SW480 (cell line): Measurements from ENCODE around the gene PDE4D.
A peak's percentile ranks its signal among the peaks of the same experiment; 100 is the strongest.

ENCODE experiments used
- DNase-seq: peaks from one replicate; pipeline ENCODE4 v3.0.0-alpha.2; 2016; ENCODE audit warnings: low spot score

Gene PDE4D

GRCh38 chr5:59136549-59136948, 757.0 kb downstream of the PDE4D start:
- DNase-seq: no peak

- no peak for DNase-seq
These were observed 758.9 kb downstream of the PDE4D start for GRCh38 chr5:59134471-59135163.

DNA sequence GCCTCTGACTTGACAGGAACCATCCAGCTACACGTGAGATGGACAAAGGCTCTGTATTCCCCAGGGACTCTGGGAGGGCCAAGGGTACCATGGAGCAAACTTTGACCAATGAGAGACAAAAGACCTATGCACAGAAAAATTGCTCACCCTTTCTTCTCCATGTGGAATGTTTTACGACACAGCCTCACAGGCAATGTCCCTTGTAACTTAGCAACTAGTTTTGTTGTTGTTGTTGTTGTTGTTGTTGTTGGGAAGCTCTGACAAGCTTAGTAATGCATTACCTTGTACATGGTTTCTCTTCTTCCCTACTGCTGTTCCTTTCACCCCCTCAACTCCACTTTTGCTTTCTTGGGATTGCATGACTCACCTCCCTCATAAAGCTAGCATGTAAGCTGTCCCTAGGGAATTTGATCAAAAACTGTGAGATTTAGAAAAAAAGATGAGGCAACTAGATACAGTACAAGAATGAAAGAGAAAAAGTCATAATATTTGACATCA, 759.7 kb downstream of the PDE4D start:
- DNase-seq: no peak

- no peak for DNase-seq
These were observed 761.4 kb downstream of the PDE4D start for GRCh38 chr5:59132131-59132530.

GRCh38 chr5:59130431-59130830, 763.1 kb downstream of the PDE4D start:
- no peak for DNase-seq

DNA sequence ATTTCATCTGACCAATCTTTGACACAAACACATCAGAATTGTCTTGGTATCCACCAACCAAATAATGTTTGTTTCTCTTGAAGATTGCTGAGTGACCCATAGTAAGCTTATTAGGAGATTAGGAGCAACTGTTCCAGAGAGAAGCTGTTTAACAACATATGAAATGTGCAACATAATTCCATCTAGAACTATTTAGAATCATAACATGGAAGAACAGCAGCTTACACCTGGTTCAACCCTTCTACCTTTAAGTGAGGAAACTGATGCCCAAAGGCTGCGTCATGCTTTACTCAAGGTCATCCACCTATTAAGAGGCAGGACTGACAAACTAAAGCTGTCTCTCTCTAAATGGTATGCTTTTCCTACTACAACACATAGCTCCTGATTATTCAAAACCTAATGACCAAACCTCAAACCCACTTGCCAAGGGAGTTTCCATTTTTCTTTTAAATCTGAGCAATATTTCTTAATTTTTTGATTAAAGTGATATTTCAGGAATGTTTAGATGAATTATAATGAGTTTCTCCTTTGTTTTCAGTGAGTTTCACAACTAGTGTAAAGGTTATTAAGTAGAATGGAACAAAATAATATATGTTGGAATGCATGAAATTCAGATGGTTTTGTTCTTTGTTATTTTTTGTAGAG, 764.8 kb downstream of the PDE4D start:
- DNase-seq: no peak

GRCh38 chr5:59126708-59127573, 766.6 kb downstream of the PDE4D start:
- peak; percentile 95 for DNase-seq

GRCh38 chr5:59126016-59126707, 767.4 kb downstream of the PDE4D start:
- no peak for DNase-seq

DNA sequence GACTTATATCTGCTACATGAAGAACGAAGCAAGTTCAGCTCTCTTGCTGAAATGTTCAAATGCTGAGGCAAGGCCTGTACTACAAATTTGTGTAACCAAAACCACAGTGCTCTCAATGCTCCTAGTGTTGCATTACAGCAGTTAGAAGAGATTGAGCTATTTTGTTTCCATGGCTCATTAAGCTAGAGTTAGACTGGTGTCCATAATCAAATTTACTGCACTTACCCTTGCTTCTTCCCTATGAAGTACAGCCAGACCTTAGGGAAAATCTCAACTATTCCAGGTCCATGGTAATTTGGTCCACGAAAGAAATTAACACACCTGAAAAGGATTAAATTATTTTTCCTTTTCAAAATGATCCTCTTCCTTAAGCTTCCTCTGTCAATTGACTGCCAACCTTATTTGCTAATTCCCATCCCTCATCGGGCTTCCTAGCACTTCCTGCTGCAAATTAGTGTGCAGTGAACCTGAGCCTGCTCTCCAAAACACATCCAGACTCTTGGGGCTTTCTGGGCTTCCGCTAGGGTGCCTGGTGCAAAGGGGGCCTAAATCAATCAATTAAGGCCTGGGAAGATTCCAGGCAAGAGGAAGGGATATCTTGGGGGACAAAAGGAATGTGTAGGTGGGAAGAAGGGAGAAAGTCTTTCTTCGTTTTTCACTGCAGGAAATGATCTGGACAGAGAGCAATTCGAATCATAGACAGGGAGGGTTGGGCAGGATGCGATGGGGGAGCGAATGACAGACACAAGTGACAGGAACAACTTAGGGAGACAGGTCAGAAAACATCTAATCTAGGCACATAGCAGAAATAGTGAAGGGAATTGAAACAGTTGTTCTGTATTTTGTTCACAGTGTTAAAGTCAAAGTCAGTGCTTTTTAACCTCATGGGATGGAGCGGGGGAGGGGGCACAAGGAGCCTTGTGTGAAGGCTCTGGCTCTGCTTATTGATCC, 768.2 kb downstream of the PDE4D start:
- DNase-seq: peak; percentile 78

GRCh38 chr5:59123595-59124561, 769.6 kb downstream of the PDE4D start:
- DNase-seq: peak; percentile 61

GRCh38 chr5:59119480-59119879, 774.0 kb downstream of the PDE4D start:
- DNase-seq: no peak

- no peak for DNase-seq
These were observed 776.2 kb downstream of the PDE4D start for GRCh38 chr5:59117320-59117719.

GRCh38 chr5:59116231-59116865, 777.2 kb downstream of the PDE4D start:
- DNase-seq: no peak

GRCh38 chr5:59115345-59115744, 778.2 kb downstream of the PDE4D start:
- DNase-seq: no peak

GRCh38 chr5:59109383-59109782, 784.1 kb downstream of the PDE4D start:
- DNase-seq: no peak

DNA sequence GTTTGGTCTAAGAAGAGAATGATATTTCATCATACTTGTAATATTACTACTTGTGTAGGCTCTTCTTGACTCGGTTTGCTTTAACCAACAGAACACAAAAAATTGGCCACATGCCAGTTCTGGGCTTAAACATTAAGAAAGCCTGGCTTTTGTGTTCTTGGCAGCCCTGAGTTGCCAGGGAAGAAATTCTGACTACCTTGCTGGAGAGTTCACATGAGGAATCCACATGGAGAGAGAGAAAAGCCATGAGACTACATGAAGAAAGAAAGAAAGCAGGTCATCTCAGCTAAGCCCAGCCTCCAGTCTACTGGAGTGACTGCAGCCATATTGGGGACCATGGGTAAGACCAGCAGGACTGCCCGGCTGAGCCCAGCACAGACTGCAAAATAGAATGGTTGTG, 785.8 kb downstream of the PDE4D start:
- no peak for DNase-seq

- DNase-seq: peak; percentile 85
These were observed 789.0 kb downstream of the PDE4D start for GRCh38 chr5:59104400-59105127.

DNA sequence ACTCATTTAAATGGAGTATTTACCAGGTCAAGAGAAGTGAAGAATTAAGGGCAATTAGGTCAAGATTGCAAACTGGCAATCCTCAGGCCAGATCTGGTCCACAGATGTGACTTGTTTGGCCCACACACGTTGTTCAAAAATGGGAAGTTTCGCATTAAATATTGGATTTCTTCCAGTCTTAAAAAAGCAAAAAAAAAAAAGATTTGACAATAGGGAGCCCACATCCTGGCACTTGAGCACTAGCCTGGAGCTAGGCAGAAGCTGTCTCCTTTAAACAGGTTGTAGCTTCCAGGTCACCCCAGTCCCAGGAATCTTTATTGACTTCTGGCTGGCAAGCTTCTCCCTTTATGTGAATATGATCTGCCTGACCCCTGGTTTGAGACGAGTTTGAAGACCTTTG, 790.2 kb downstream of the PDE4D start:
- DNase-seq: no peak

GRCh38 chr5:59102437-59102836, 791.1 kb downstream of the PDE4D start:
- DNase-seq: no peak
